Testis (tissue), 3 donors: ENCODE results near the gene ALDH1L1. TPM values are rescaled to one million over a fixed set of nuclear protein-coding genes. Genes with fewer than 3 reads are reported as not detected.
A peak's percentile ranks its signal among the peaks of the same experiment; 100 is the strongest.

Experiments used
- DNase-seq: peaks from one replicate; pipeline ENCODE4 v3.0.0-alpha.2; 2019
- H3K27ac ChIP-seq, 2 donors: fragments of 200-600 bp; sonication (generic); one replicate each; pipeline ENCODE4 v1.5.1; 2019
- H3K27me3 ChIP-seq: fragments of 200-600 bp; sonication (generic); one replicate; pipeline ENCODE4 v1.5.1; 2019
- H3K36me3 ChIP-seq: fragments of 200-600 bp; sonication (generic); one replicate; pipeline ENCODE4 v1.5.1; 2017; ENCODE audit warnings: low read depth; ENCODE audit errors: missing control alignments
- H3K4me1 ChIP-seq: fragments of 200-600 bp; sonication (generic); one replicate; pipeline ENCODE4 v1.5.1; 2019
- H3K4me3 ChIP-seq, 2 donors: fragments of 200-600 bp; sonication (generic); one replicate each; pipeline ENCODE4 v1.5.1; 2017 to 2019
- H3K9me3 ChIP-seq: fragments of 200-600 bp; sonication (generic); one replicate; pipeline ENCODE4 v1.5.1; 2017
- POLR2A ChIP-seq: fragments of 450-650 bp; IDR thresholded peaks from one replicate; pipeline ENCODE4 v1.6.1; 2017; ENCODE audit warnings: antibody characterized with exemption, mild to moderate bottlenecking, moderate library complexity
- WGBS, 2 donors: methylation state at CpG; one replicate each; pipeline ENCODE4 v1.1.5; 2018; 5-methylcytosine and 5-hydroxymethylcytosine counted together
- intact Hi-C: fragments of 100-400 bp; cut with DNase I; formaldehyde crosslinking; loops from one replicate; pipeline ENCODE4 v1.15.1; 2023; ENCODE audit warnings: low total_unique reads
- polyA plus RNA-seq: library from polyadenylated mRNA; stranded (reverse); fragments of 350-450 nt; fragmentation: Illumina TruSeq; extraction: RNeasy Lipid Tissue Mini Kit (QIAGEN cat#74804); gene quantifications from one replicate; pipeline ENCODE4 v1.2.3, GENCODE V29; 2014; ENCODE audit warnings: low read depth, low replicate concordance; ENCODE audit not compliant: insufficient read depth
- total RNA-seq, 2 donors: library from RNA; depleted of rRNA; stranded (reverse); fragments of >200 nt; gene quantifications; one replicate each; pipeline ENCODE4 v1.2.3, GENCODE V29; 2016
- TF ChIP-seq, protein P1 (sequence below), 3 experiments: fragments of 450-650 bp in 2 of 3; fragments of 200-600 bp in 1 of 3; sonication (generic) in 1 of 3; IDR thresholded peaks; one replicate each; pipeline ENCODE4 v1.5.1; 2016 to 2019; ENCODE audit warnings: antibody characterized with exemption in 3 of 3, mild to moderate bottlenecking in 2 of 3, moderate library complexity in 1 of 3

The ALDH1L1 gene
- total and polyA plus RNA-seq, 3 donors from 2014 or later: 19.6 to 73.8 (median 67.5) TPM

DNA sequence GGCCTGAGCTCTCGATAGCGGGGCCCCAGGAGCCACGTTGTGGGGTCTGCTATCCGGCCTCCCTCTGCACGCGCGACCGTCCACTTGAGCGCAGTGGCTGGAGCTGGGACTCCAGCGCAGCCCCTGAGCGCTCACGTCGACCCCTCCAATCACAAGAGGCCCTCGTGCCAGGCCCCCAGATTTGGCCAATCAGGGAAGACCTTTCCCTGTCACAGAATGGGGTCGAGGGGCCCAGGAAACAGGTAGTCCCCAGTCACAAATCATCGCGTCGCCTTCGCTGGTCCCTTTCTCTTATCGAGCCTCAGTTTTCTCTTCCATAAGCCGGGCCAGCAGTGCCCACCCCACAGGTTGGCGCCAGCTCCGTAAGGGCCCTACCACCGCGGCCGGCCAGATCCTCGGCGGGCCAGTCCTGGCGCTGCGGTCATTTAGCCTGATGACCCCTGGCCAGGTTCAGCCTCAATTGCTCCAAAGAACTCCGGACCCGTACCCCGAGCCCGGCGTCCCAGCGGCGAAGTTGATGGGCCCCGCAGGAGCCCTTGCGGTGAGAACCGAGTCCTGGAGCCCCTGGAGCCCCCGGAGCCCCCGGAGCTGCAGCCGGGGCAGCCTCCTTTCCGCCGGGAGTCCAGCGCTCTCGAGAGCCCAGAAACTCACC lies 435 bp downstream of the ALDH1L1 start:
- H3K9me3 ChIP-seq: no peaks in the 10 kb centered on the region
- DNase-seq: peak; percentile 84
- no peaks in the 10 kb centered on the region for H3K36me3 ChIP-seq
- peaks cover 20% of the 10 kb centered on the region for H3K4me1 ChIP-seq
- 0 to 1% methylated on average over 3 to 45 of the region's 47 CpGs for WGBS, 2 donors
- intact Hi-C loops: no loop called here
- TF ChIP-seq, protein P1, sequence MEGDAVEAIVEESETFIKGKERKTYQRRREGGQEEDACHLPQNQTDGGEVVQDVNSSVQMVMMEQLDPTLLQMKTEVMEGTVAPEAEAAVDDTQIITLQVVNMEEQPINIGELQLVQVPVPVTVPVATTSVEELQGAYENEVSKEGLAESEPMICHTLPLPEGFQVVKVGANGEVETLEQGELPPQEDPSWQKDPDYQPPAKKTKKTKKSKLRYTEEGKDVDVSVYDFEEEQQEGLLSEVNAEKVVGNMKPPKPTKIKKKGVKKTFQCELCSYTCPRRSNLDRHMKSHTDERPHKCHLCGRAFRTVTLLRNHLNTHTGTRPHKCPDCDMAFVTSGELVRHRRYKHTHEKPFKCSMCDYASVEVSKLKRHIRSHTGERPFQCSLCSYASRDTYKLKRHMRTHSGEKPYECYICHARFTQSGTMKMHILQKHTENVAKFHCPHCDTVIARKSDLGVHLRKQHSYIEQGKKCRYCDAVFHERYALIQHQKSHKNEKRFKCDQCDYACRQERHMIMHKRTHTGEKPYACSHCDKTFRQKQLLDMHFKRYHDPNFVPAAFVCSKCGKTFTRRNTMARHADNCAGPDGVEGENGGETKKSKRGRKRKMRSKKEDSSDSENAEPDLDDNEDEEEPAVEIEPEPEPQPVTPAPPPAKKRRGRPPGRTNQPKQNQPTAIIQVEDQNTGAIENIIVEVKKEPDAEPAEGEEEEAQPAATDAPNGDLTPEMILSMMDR (IDR thresholded peaks at IDR 0.05): no peak
- no peak for TF ChIP-seq POLR2A
- H3K27ac ChIP-seq: peak overlapping the region; percentile 86 to 88
- H3K4me3 ChIP-seq: peak overlapping the region; percentile 62 to 86
- H3K27me3 ChIP-seq: no peaks in the 10 kb centered on the region

DNA sequence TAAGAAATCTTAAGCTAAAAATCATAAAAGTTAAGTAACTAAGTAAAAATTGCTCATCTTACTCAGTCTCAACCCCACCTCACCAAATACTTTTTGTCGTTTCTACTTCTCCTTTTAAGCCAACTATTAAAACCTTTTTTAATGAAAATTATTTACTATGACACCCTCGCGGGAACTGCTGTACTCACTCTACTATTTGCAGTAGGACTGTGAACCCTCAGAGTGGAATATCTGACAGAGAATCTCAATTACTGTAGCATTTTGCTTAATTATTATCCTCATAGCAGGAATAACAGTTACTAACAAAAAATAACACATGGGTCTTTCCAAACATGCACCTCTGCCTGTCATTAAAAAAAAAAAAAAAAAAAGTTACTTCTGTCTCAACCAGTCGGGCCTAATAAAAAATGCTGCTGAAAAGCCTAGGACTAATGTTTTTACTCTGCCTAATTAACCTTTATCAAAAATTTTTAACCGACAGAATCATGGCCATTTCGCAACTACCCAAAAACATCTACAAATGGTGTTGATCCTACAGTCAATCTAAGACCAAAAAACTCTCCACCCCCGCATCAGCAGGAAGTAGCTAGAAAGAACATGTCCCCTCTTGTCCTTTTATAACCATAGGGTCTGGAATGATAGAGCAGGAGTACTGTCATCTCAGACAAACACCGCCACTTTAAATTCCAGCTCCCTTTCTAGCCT lies 10.2 kb downstream of the ALDH1L1 start:
- intact Hi-C loops: no loop called here
- 64 to 66% methylated on average over 8 of the region's 8 CpGs for WGBS, 2 donors

DNA sequence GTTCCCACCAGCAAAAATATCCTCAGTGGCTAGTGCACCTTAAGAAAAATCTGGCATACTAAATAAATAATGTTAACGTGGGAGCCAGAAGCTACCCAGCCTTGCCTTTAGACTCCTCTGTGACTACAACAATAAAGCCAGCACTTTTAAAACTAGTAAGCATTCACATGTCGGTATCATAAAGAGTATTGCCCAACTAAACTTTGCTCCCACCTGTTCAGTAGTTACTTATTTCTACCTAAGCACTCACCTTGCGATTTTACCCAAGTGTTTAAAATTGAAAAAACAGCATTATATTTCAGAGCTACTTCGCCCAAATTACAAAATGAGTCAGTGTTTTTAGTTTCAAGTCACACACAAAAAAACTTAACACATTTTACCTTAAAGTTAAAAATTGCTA lies 12.8 kb downstream of the ALDH1L1 start:
- H3K27ac ChIP-seq: no peak overlapping the region
- intact Hi-C loops: no loop called here
- no peaks in the 10 kb centered on the region for H3K27me3 ChIP-seq
- peaks cover 3% of the 10 kb centered on the region for H3K4me1 ChIP-seq
- no peaks in the 10 kb centered on the region for H3K36me3 ChIP-seq
- TF ChIP-seq POLR2A: no peak
- TF ChIP-seq, protein P1 (IDR thresholded peaks at IDR 0.05): no peak
- no peak overlapping the region for H3K4me3 ChIP-seq
- WGBS, 2 donors: 92 to 93% methylated on average over 4 of the region's 4 CpGs
- no peak for DNase-seq
- H3K9me3 ChIP-seq: no peaks in the 10 kb centered on the region

More for the DNA sequence above, 10.2 kb downstream of the ALDH1L1 start:
- Histone ChIP-seq H3K27ac (no peak overlapping the region), H3K9me3 (no peaks in the 10 kb centered on the region), H3K36me3 (no peaks in the 10 kb centered on the region), H3K27me3 (no peaks in the 10 kb centered on the region), H3K4me1 (peaks cover 3% of the 10 kb centered on the region), H3K4me3 (no peak overlapping the region)
- TF ChIP-seq, protein P1 (IDR thresholded peaks at IDR 0.05): no peak
- no peak for TF ChIP-seq POLR2A
- no peak for DNase-seq

DNA sequence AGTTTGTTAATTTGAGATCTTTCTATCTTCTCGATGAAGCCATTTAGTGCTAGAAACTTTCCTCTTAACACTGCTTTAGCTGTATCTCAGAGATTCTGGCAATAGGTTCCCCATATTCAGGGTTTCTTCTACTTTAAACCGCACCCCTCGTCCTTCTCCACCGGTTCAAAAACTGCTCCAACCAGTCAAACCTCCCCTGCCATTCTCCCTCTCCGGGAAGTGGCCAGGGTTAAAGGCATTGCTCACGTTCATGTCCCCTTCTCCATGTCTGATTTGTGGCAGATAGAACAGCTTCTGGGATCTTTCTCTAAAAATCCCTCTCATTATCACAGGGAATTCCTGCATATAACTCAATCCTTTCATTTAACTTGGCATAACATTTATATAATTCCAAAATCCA lies 14.4 kb downstream of the ALDH1L1 start:
- 83 to 88% methylated on average over 6 of the region's 6 CpGs for WGBS, 2 donors
- no peaks in the 10 kb centered on the region for H3K9me3 ChIP-seq
- intact Hi-C loops: no loop called here
- H3K4me1 ChIP-seq: peaks cover 3% of the 10 kb centered on the region
- no peak for TF ChIP-seq POLR2A
- TF ChIP-seq, protein P1 (IDR thresholded peaks at IDR 0.05): no peak
- no peaks in the 10 kb centered on the region for H3K27me3 ChIP-seq
- no peak for DNase-seq
- H3K27ac ChIP-seq: no peak overlapping the region
- H3K4me3 ChIP-seq: no peak overlapping the region
- no peaks in the 10 kb centered on the region for H3K36me3 ChIP-seq
